Globus pallidus (tissue), 1 donor: ENCODE results near the gene MYG1.

Experiments
- DNase-seq: peaks from one replicate; pipeline ENCODE4 v3.0.0-alpha.2; 2015; ENCODE audit warnings: low spot score

The MYG1 gene, protein sequence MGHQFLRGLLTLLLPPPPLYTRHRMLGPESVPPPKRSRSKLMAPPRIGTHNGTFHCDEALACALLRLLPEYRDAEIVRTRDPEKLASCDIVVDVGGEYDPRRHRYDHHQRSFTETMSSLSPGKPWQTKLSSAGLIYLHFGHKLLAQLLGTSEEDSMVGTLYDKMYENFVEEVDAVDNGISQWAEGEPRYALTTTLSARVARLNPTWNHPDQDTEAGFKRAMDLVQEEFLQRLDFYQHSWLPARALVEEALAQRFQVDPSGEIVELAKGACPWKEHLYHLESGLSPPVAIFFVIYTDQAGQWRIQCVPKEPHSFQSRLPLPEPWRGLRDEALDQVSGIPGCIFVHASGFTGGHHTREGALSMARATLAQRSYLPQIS

GRCh38 chr12:53299454-53300180 is at the start of gene MYG1:
MYG1 (plus strand) TSS chr12:53299695; CDS start chr12:53299738, 43 bp downstream.
- peak; percentile 88 for DNase-seq

- peak; percentile 71 for DNase-seq
Observed at GRCh38 chr12:53251477-53252348, 47.8 kb upstream of the MYG1 start.

DNA sequence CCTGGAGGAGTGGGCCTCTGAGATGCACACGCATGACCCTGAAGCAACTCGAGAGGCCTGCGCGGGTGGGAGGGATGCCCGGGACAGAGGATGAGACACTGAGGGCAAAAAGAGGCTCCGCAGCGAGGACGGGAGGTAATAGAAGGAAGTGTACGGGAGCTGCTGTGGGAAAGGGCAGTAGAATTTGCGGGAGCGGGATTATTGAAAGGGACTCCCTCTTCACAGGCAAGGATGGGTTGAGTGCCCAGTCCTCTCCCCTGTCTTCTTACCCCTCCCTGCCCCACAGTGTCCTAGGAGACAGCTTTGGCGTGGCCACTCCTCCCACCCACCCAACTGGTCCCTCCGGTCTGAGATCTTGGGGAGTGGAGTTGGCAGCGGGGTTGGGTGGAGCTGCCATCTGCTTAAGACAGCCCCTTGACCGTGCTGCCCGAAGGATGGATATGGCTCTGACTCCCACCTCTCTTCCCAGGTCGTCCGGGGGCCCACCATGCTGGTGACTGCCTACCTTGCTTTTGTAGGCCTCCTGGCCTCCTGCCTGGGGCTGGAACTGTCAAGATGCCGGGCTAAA is 47.1 kb upstream of the MYG1 start:
- no peak for DNase-seq

GRCh38 chr12:53253298-53253697 is 46.2 kb upstream of the MYG1 start:
- DNase-seq: no peak

DNA sequence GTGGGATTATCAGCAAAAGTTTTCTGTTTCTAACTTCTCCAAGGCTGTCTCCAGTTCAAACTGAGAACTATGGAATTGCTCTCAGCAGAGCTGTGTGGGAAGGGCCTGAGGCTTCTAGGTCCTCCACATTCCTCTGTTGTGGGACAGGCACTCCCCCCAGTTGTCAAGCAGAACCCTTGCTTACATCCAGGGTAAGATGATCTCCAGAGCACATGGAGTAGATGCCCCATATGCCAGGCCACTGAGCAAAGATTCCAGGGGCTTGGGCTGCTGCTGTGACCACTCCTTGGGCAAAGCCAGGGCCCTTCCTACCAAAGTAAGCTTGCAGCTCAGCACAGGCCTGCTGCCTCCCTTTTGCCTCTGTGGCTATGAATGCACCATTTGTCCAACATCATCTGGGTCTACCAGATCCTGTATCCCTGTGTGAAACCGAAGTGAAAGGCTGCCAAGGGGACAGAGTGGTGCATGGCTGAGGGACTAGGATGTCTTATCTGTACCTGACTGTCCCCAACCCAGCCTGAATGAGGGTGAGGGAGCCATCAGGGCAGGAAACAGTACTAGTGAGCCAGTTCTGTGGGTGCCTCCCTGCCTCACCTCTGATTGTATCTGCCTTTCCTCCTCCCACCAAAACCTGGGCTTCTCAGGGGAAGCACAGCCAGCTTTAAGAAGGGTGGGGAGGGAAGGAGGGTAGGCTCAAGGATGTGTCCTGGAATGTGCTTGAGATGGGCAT is 44.5 kb upstream of the MYG1 start:
- DNase-seq: no peak

DNA sequence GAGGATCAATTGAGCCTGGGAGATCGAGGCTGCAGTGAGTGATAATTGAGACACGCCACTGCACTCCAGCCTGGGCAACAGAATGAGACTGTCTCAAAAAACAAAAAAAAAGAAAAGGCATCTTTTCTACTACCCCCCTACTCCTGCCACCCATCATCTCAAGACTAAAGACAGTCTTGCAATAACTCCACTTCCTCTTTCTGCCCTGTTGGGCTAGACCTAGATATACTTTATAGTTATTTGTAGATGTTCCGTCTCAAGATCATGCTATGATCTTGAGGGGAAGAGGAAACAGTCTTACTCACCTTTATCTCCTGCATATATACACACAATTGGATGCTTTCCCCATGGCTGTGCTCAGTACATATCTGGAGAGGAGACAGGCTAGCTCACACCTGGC is 43.5 kb upstream of the MYG1 start:
- DNase-seq: no peak

DNA sequence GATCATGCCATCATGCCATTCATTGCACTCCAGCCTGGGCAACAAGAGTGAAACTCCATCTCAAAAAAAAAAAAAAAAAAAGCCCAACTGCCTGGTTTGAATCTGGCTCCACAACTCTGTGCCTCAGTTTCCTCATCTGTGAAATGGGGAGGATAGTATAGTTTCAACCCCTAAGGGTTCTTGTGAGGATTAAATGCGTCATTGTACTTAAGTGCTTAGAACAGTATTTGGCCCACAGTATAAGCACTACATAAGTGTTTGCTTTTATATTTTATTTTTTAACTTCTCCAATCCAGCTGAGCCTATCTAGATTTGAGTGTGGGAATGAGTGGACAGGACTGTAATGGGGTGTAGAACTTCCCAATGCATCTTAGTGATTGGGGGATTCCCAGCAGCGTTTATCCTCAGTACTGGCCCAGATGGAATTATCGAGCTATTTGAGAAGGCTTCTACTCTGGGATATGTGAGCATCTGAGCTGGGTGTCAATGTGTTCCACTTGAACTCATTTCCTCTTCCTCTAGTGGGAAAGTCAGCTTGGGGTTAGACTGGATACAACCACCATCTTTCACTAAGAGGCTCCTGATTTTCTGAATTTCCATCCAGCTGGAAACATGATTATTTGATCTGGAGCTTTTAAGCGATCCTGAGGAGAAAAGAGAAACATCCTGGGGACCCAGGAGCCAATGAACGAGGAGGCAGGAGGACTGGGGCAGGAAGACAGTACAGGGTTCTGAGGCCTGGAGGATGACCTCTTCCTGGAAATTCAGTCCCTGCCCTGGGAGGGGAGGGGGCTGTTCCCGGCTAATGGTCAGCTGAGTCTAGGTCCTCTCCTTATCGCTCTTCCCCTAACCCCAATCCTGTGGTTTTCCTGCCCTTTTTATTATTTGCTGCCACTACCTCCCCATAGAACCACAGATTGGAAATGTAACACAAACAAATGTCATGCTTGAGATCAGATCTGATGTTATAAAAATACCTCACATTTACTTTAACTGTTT is 40.7 kb upstream of the MYG1 start:
- no peak for DNase-seq

DNA sequence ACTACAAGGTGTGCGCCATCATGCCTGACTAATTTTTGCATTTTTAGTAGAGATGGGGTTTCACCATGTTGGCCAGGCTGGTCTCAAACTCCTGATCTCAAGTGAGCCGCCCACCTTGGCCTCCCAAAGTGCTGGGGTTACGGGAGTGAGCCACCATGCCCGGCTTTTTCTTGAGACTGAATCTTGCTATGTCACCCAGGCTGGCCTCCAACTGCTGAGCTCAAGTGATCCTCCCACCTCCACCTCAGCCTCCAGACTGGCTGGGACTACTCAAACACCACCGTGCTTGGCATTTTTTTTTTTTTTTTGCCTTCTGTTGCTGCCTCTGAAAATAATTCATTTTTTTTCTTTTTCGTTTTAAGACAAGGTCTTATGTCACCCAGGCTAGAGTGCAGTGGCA is 39.6 kb upstream of the MYG1 start:
- DNase-seq: no peak

GRCh38 chr12:53265783-53266182 is 33.7 kb upstream of the MYG1 start:
- no peak for DNase-seq

DNA sequence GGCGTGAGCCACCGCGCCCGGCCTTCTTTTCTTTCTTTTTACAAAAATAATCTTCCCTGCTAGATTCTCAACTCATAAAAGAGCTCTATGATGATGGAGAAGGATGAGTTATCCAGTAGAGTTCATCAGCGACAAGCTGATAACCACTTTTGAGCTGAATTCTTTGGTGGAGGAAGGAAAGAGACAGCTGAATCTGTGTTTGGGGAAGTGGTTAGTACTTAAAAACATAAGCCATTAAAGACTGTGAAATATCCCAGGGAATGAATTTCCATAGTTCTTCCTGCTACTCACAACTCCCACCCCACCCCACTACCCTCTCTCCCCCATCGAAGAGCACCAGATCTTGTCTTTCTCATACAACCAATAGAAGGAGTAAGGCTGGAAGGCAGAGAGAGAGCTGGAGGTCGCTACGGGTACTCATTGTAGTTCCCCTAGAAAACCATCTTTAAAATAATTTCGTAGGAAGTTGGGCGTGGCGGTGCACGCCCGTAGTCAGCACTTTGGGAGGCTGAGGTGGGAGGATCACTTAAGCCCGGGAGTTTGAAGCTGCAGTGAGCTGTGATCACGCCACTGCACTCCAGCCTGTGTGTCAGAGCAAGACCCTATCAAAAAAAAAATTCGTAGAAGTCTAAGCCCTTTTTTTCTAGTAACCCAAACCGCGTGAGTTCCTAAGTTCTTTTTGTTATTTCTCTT is 32.0 kb upstream of the MYG1 start:
- no peak for DNase-seq

- DNase-seq: peak; percentile 55
Observed at GRCh38 chr12:53267999-53268629, 31.4 kb upstream of the MYG1 start, which contains the start of gene ESPL1. ESPL1 (plus strand) TSS chr12:53268299; CDS start chr12:53268767, 468 bp downstream.

DNA sequence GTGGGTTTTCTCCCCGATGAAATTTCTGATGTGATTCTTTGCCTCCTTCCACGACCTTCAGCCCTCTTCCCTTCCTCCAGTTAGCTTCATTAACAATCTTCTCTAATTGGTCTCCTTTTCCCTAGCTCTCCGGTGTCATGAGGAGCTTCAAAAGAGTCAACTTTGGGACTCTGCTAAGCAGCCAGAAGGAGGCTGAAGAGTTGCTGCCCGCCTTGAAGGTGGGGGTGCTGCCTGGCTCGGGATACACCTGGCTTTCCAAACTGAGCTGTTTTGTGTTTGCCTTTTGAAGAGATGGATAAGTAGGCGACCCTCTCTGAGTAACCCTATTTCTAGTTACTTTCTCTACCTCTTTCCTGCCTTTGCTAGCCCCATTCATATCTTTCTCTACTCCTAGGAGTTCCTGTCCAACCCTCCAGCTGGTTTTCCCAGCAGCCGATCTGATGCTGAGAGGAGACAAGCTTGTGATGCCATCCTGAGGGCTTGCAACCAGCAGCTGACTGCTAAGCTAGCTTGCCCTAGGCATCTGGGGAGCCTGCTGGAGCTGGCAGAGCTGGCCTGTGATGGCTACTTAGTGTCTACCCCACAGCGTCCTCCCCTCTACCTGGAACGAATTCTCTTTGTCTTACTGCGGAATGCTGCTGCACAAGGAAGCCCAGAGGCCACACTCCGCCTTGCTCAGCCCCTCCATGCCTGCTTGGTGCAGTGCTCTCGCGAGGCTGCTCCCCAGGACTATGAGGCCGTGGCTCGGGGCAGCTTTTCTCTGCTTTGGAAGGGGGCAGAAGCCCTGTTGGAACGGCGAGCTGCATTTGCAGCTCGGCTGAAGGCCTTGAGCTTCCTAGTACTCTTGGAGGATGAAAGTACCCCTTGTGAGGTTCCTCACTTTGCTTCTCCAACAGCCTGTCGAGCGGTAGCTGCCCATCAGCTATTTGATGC is 30.6 kb upstream of the MYG1 start:
- DNase-seq: no peak

DNA sequence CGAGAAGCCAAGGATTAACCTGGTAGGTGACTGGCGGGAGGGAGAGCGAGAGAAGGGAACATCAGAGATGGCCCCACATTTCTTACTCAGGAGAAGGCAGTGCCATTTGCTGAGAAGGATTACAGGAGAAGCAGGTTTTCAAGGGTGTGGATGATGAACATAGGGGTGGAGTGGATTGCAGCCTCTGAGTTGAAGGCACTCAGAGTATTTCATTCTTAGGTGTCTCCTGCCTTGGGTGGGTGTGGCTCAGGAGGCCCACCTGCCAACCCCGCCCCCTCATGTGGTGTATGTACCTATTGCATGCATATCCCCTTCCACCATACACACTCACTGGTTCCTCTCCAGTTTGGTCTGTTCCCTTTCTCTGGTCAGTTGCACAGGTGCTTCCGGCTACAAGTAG is 25.1 kb upstream of the MYG1 start:
- no peak for DNase-seq

GRCh38 chr12:53276511-53276910 is 23.0 kb upstream of the MYG1 start:
- no peak for DNase-seq

DNA sequence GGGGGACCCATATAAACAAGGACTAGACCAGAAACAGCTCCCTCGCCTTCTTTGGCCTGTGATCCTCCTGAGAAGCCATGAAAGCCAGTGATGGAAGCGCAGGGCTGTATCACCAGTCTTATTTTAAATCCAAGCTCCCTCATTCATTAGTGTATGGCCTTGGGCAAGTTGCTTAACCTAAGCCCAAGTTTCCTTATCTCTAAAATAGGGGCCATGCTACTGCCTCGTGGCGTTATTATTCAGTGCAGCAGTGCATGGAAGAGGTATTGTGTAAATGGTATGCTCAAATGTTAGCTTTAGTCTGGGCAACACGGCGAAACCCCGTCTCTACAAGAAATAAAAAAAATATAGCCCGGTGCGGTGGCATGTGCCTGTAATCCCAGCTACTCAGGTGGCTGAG is 21.5 kb upstream of the MYG1 start:
- DNase-seq: no peak

GRCh38 chr12:53279283-53279869 is 20.1 kb upstream of the MYG1 start:
- DNase-seq: no peak

- no peak for DNase-seq
Observed at GRCh38 chr12:53279888-53280498, 19.5 kb upstream of the MYG1 start.
